ENCODE data around the gene UNC5A.
A peak's percentile ranks its signal among the peaks of the same experiment; 100 is the strongest.

UNC5A gene

GRCh38 chr5:176803943-176804498 is 6.3 kb upstream of the UNC5A start:
- Mint-ChIP-seq H3K27me3 (peaks cover 42% of the 10 kb centered on the region), H3K9me3 (no peaks in the 10 kb centered on the region), H3K4me3 (no peak overlapping the region), H3K27ac (no peak overlapping the region), H3K36me3 (ENCODE audit: low read depth) (no peaks in the 10 kb centered on the region), H3K4me1 (ENCODE audit: low read depth) (peaks cover 1% of the 10 kb centered on the region)

- Mint-ChIP-seq H3K36me3 (ENCODE audit: low read depth) (no peaks in the 10 kb centered on the region), H3K27ac (no peak overlapping the region), H3K4me3 (no peak overlapping the region), H3K9me3 (no peaks in the 10 kb centered on the region), H3K27me3 (peaks cover 51% of the 10 kb centered on the region), H3K4me1 (ENCODE audit: low read depth) (peaks cover 9% of the 10 kb centered on the region)
Observed at GRCh38 chr5:176806137-176806536, 4.2 kb upstream of the UNC5A start.

- Mint-ChIP-seq H3K27ac (no peak overlapping the region), H3K36me3 (ENCODE audit: low read depth) (no peaks in the 10 kb centered on the region), H3K27me3 (peaks cover 70% of the 10 kb centered on the region), H3K4me1 (ENCODE audit: low read depth) (peaks cover 13% of the 10 kb centered on the region), H3K4me3 (peak overlapping the region; percentile 64), H3K9me3 (no peaks in the 10 kb centered on the region)
Observed at GRCh38 chr5:176809544-176810080, 747 bp upstream of the UNC5A start.

DNA sequence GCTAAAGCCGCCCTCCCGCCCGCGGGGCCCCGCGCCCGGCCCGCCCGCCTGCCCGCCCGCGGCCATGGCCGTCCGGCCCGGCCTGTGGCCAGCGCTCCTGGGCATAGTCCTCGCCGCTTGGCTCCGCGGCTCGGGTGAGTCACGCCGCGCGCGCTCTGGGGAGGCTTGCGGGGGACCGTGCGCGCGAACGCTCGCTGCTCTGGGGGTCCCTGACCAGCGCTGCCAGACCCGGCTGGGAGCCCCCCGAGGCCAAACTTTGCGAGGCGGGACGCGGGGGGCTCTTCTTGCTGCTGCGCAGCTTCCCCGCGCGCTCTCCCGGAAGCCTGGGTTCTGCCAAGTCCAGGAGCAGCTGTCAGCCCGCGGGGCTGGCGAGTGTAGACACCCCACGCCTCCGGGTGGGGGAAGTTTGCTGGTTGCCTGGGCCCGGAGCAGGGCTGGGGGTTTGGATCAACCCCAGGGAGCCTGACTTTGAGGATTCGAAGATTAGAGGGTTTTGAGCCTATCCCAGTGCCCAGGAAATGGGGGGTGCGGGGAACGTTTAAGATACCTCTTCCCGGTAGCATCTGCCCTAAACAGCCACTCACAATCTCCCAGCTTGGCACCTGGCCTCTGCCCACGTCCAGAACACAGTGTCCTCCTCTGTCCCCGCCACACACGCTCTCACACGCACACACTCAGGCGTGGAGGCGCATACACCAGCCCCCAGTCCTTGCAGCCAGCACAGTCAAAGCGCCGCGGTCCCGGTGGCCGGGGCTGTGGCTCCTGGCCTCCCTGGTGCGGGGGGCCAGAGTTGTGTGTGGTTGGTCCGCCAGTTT is 535 bp downstream of the UNC5A start:
- H3K27me3 Mint-ChIP-seq, result peaks cover 76% of the 10 kb centered on the region
- no peaks in the 10 kb centered on the region for H3K36me3 Mint-ChIP-seq (ENCODE audit: low read depth)
- H3K27ac Mint-ChIP-seq, result no peak overlapping the region
- peaks cover 13% of the 10 kb centered on the region for H3K4me1 Mint-ChIP-seq (ENCODE audit: low read depth)
- H3K9me3 Mint-ChIP-seq, result no peaks in the 10 kb centered on the region
- H3K4me3 Mint-ChIP-seq, result peak overlapping the region; percentile 74

- Mint-ChIP-seq H3K27me3 (peaks cover 75% of the 10 kb centered on the region), H3K9me3 (no peaks in the 10 kb centered on the region), H3K4me1 (ENCODE audit: low read depth) (peaks cover 16% of the 10 kb centered on the region)
Observed at GRCh38 chr5:176812269-176813259, 2.2 kb downstream of the UNC5A start.

GRCh38 chr5:176813587-176814312 is 3.4 kb downstream of the UNC5A start:
- Mint-ChIP-seq H3K27me3 (peaks cover 72% of the 10 kb centered on the region), H3K9me3 (no peaks in the 10 kb centered on the region), H3K36me3 (ENCODE audit: low read depth) (no peaks in the 10 kb centered on the region), H3K4me3 (no peak overlapping the region), H3K27ac (no peak overlapping the region), H3K4me1 (ENCODE audit: low read depth) (peaks cover 23% of the 10 kb centered on the region)

More at GRCh38 chr5:176812269-176813259, 2.2 kb downstream of the UNC5A start:
- Mint-ChIP-seq H3K27ac (no peak overlapping the region), H3K4me3 (no peak overlapping the region), H3K36me3 (ENCODE audit: low read depth) (no peaks in the 10 kb centered on the region)

GRCh38 chr5:176814313-176814685 is 3.9 kb downstream of the UNC5A start:
- no peaks in the 10 kb centered on the region for H3K9me3 Mint-ChIP-seq
- no peak overlapping the region for H3K27ac Mint-ChIP-seq
- no peak overlapping the region for H3K4me3 Mint-ChIP-seq
- H3K4me1 Mint-ChIP-seq (ENCODE audit: low read depth), result peaks cover 20% of the 10 kb centered on the region
- peaks cover 72% of the 10 kb centered on the region for H3K27me3 Mint-ChIP-seq
- no peaks in the 10 kb centered on the region for H3K36me3 Mint-ChIP-seq (ENCODE audit: low read depth)

- no peaks in the 10 kb centered on the region for H3K36me3 Mint-ChIP-seq (ENCODE audit: low read depth)
- H3K4me3 Mint-ChIP-seq, result no peak overlapping the region
- H3K4me1 Mint-ChIP-seq (ENCODE audit: low read depth), result peaks cover 17% of the 10 kb centered on the region
- peaks cover 74% of the 10 kb centered on the region for H3K27me3 Mint-ChIP-seq
- no peaks in the 10 kb centered on the region for H3K9me3 Mint-ChIP-seq
- H3K27ac Mint-ChIP-seq, result no peak overlapping the region
Observed at GRCh38 chr5:176814836-176815438, 4.6 kb downstream of the UNC5A start.

DNA sequence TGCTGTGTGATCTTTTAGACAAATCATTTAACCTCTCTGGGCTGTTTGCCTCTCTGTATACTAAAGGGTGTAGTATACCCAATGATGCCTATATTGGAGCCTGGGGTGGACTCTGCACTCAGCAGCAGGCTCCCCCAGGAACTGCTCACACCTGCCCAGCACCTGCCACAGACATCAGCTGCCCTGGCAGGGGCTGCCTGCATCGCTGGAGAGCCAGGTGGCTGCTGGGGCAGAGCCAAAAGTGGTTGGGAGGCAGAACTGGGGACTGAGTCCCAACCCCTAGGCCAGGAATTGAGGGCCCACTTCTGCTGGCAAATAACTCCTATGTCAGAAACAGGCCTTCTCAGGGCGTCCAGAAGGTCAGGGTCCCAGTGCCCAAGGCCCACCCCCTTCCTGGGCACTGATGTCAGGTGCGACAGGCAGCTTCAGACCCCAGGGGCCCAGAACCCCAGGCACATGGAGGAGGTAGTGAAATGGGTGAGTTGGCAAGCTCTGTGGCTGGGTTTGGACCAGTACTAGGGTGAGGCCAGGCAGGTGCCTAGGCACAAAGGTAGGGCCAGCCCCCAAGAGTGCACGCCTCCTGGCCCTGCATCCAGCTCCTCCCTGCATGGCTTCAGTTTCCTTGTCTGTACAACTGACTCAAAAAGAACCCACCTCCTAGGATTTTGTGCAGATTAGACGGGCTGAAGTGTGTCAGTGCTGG is 5.8 kb downstream of the UNC5A start:
- H3K9me3 Mint-ChIP-seq, result no peaks in the 10 kb centered on the region
- peaks cover 80% of the 10 kb centered on the region for H3K27me3 Mint-ChIP-seq
- H3K4me1 Mint-ChIP-seq (ENCODE audit: low read depth), result peaks cover 15% of the 10 kb centered on the region
- no peak overlapping the region for H3K27ac Mint-ChIP-seq
- no peak overlapping the region for H3K4me3 Mint-ChIP-seq
- no peaks in the 10 kb centered on the region for H3K36me3 Mint-ChIP-seq (ENCODE audit: low read depth)

DNA sequence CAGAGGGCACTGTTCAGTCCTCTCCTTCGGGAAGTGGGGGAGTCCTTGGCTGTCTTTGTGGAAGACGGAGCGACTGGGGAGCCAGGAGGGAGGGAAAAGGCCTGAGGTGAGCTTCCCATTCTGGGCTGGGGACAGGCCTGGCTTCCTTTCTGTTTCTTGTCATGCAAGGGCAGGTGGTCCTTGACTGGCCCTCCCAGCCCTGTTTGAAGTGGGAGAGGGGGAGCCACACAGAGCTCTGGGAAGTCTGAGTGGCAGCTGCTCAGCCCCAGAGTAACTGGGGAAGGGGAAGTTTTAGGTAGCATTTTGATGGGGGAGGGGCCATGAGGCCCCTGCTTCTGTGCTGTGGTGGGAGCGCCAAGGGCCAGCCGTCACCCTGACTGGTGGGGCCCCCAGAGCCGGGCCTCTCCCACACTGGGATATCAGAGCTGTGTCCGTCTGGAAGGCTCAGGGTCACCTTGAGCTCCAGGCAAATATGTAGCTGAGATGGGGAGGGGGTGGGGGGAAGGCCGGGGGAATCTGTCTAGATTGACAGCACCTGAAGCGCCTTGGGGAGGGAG is 6.5 kb downstream of the UNC5A start:
- H3K9me3 Mint-ChIP-seq, result no peaks in the 10 kb centered on the region

GRCh38 chr5:176817369-176817840 is 7.0 kb downstream of the UNC5A start:
- no peak overlapping the region for H3K27ac Mint-ChIP-seq
- no peaks in the 10 kb centered on the region for H3K36me3 Mint-ChIP-seq (ENCODE audit: low read depth)
- peaks cover 67% of the 10 kb centered on the region for H3K27me3 Mint-ChIP-seq
- H3K4me3 Mint-ChIP-seq, result no peak overlapping the region
- no peaks in the 10 kb centered on the region for H3K9me3 Mint-ChIP-seq
- H3K4me1 Mint-ChIP-seq (ENCODE audit: low read depth), result peaks cover 11% of the 10 kb centered on the region

More for the DNA sequence above, 6.5 kb downstream of the UNC5A start:
- no peak overlapping the region for H3K4me3 Mint-ChIP-seq
- H3K27ac Mint-ChIP-seq, result no peak overlapping the region
- peaks cover 11% of the 10 kb centered on the region for H3K4me1 Mint-ChIP-seq (ENCODE audit: low read depth)
- no peaks in the 10 kb centered on the region for H3K36me3 Mint-ChIP-seq (ENCODE audit: low read depth)
- peaks cover 73% of the 10 kb centered on the region for H3K27me3 Mint-ChIP-seq

- H3K27ac Mint-ChIP-seq, result no peak overlapping the region
- no peaks in the 10 kb centered on the region for H3K36me3 Mint-ChIP-seq (ENCODE audit: low read depth)
- peaks cover 11% of the 10 kb centered on the region for H3K4me1 Mint-ChIP-seq (ENCODE audit: low read depth)
- no peaks in the 10 kb centered on the region for H3K9me3 Mint-ChIP-seq
- H3K27me3 Mint-ChIP-seq, result peaks cover 68% of the 10 kb centered on the region
- peak overlapping the region; percentile 54 for H3K4me3 Mint-ChIP-seq
Observed at GRCh38 chr5:176817841-176818377, 7.5 kb downstream of the UNC5A start.
